Testis (tissue), 3 donors: ENCODE data around the gene SNX19. TPM values are rescaled to one million over a fixed set of nuclear protein-coding genes. Genes with fewer than 3 reads are reported as not detected.
A peak's percentile ranks its signal among the peaks of the same experiment; 100 is the strongest.
"Not testable (repeated sequence)": the region's sequence is repeated elsewhere in the genome, so short reads cannot be mapped to it uniquely, and the experiment has no call there.

Experiments
- DNase-seq: peaks from one replicate; pipeline ENCODE4 v3.0.0-alpha.2; 2019
- H3K27ac ChIP-seq, 2 donors: fragments of 200-600 bp; sonication (generic); one replicate each; pipeline ENCODE4 v1.5.1; 2019
- H3K27me3 ChIP-seq: fragments of 200-600 bp; sonication (generic); one replicate; pipeline ENCODE4 v1.5.1; 2019
- H3K36me3 ChIP-seq: fragments of 200-600 bp; sonication (generic); one replicate; pipeline ENCODE4 v1.5.1; 2017; ENCODE audit warnings: low read depth; ENCODE audit errors: missing control alignments
- H3K4me1 ChIP-seq: fragments of 200-600 bp; sonication (generic); one replicate; pipeline ENCODE4 v1.5.1; 2019
- H3K4me3 ChIP-seq, 2 donors: fragments of 200-600 bp; sonication (generic); one replicate each; pipeline ENCODE4 v1.5.1; 2017 to 2019
- H3K9me3 ChIP-seq: fragments of 200-600 bp; sonication (generic); one replicate; pipeline ENCODE4 v1.5.1; 2017
- POLR2A ChIP-seq: fragments of 450-650 bp; IDR thresholded peaks from one replicate; pipeline ENCODE4 v1.6.1; 2017; ENCODE audit warnings: antibody characterized with exemption, mild to moderate bottlenecking, moderate library complexity
- WGBS, 2 donors: methylation state at CpG; one replicate each; pipeline ENCODE4 v1.1.5; 2018; 5-methylcytosine and 5-hydroxymethylcytosine counted together
- intact Hi-C: fragments of 100-400 bp; cut with DNase I; formaldehyde crosslinking; loops from one replicate; pipeline ENCODE4 v1.15.1; 2023; ENCODE audit warnings: low total_unique reads
- polyA plus RNA-seq: library from polyadenylated mRNA; stranded (reverse); fragments of 350-450 nt; fragmentation: Illumina TruSeq; extraction: RNeasy Lipid Tissue Mini Kit (QIAGEN cat#74804); gene quantifications from one replicate; pipeline ENCODE4 v1.2.3, GENCODE V29; 2014; ENCODE audit warnings: low read depth, low replicate concordance; ENCODE audit not compliant: insufficient read depth
- total RNA-seq, 2 donors: library from RNA; depleted of rRNA; stranded (reverse); fragments of >200 nt; gene quantifications; one replicate each; pipeline ENCODE4 v1.2.3, GENCODE V29; 2016
- TF ChIP-seq, protein P1 (sequence below), 3 experiments: fragments of 450-650 bp in 2 of 3; fragments of 200-600 bp in 1 of 3; sonication (generic) in 1 of 3; IDR thresholded peaks; one replicate each; pipeline ENCODE4 v1.5.1; 2016 to 2019; ENCODE audit warnings: antibody characterized with exemption in 3 of 3, mild to moderate bottlenecking in 2 of 3, moderate library complexity in 1 of 3

Gene SNX19
- total and polyA plus RNA-seq, 3 donors from 2014 or later = 131 to 153 (median 144) TPM

DNA sequence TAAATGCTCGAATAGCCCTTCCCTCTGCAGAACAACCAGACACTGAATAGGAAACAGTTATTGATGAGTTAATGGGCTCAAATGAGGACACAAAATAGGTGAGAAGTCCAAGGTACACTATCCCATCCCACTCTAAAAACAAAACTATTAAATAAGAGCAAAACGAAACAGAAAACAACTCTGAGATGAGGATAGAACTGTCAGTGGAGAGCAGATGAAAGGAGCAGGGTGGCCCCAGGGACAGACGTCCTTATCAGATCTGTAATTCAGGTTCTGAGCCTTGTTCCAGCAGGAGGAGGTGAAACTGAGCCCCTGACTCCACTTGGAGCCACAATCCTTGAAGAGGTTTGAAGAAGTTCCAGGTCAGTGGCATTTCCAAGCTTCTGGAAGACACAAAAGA lies 8.5 kb upstream of the SNX19 start:
- no peaks in the 10 kb centered on the region for H3K4me1 ChIP-seq
- no peak for DNase-seq
- H3K4me3 ChIP-seq = no peak overlapping the region
- TF ChIP-seq, protein P1, sequence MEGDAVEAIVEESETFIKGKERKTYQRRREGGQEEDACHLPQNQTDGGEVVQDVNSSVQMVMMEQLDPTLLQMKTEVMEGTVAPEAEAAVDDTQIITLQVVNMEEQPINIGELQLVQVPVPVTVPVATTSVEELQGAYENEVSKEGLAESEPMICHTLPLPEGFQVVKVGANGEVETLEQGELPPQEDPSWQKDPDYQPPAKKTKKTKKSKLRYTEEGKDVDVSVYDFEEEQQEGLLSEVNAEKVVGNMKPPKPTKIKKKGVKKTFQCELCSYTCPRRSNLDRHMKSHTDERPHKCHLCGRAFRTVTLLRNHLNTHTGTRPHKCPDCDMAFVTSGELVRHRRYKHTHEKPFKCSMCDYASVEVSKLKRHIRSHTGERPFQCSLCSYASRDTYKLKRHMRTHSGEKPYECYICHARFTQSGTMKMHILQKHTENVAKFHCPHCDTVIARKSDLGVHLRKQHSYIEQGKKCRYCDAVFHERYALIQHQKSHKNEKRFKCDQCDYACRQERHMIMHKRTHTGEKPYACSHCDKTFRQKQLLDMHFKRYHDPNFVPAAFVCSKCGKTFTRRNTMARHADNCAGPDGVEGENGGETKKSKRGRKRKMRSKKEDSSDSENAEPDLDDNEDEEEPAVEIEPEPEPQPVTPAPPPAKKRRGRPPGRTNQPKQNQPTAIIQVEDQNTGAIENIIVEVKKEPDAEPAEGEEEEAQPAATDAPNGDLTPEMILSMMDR (IDR thresholded peaks at IDR 0.05) = no peak
- TF ChIP-seq POLR2A = no peak
- H3K36me3 ChIP-seq = no peaks in the 10 kb centered on the region
- no peaks in the 10 kb centered on the region for H3K9me3 ChIP-seq
- H3K27ac ChIP-seq = no peak overlapping the region
- no peaks in the 10 kb centered on the region for H3K27me3 ChIP-seq
- intact Hi-C loops = no loop called here
- WGBS, 2 donors = 56 to 62% methylated on average over 3 of the region's 3 CpGs

DNA sequence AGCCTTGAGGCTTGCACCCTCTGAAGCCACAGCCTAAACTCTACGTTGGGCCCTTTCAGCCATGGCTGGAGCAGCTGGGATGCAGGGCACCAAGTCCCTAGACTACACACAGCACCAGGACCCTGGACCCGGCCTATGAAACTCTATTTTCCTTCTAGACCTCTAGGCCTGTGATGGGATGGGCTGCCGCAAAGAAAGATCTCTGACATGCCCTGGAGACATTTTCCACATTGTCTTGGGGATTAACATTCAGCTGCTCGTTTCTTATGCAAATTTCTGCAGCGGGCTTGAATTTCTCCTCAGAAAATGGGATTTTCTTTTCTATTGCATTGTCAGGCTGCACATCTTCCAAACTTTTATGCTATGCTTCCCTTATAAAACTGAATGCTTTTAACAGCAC lies 4.3 kb upstream of the SNX19 start:
- H3K9me3 ChIP-seq, intact Hi-C loops, H3K4me1 ChIP-seq, DNase-seq, H3K4me3 ChIP-seq, H3K27ac ChIP-seq, H3K27me3 ChIP-seq, H3K36me3 ChIP-seq: not testable (repeated sequence)
- 78 to 89% methylated on average over 5 of the region's 5 CpGs for WGBS, 2 donors

DNA sequence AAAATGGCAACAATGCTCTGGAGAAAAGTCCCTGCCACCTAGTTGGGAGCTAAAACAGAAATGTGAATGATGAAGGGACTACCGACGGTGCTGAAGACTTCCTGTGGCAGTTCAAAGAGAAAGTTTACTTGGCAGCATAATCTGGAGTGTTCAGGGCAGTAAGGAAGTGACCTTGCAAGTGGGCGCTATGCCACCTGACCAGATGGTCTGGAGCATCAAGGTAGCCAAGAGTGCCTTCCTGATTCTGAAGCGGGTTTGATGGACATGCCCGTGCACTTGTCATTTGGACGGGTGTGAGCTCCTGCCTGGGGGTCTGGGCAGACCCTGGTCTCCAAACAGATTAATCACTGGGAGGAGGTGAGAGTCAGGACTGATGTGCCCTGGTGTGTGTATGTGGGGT lies 1.8 kb upstream of the SNX19 start:
- Histone ChIP-seq H3K4me1 (peaks cover 7% of the 10 kb centered on the region), H3K27ac (no peak overlapping the region), H3K9me3 (no peaks in the 10 kb centered on the region), H3K27me3 (no peaks in the 10 kb centered on the region), H3K4me3 (no peak overlapping the region), H3K36me3 (no peaks in the 10 kb centered on the region)
- 77 to 79% methylated on average over 6 of the region's 6 CpGs for WGBS, 2 donors
- intact Hi-C loops = no loop called here
- no peak for DNase-seq
- TF ChIP-seq, protein P1 (IDR thresholded peaks at IDR 0.05) = no peak
- no peak for TF ChIP-seq POLR2A

DNA sequence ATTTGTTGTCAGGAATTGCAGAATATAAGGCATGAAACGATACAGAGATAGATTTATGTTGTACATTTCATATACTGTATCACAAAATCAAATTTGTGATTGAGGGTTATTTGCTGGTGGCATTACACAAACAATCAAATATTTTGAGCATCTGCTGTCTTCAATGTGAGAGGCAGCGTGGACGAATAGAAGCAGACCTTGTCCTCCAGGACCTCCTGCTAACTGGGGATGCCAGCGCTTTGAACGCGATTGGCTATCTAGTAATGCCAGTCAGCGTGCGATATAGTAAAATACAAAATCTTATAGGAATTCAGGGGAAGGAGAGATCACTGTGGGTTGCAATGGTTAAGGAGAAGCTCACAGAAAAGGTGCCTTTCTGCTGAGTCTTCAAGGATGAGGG lies 631 bp upstream of the SNX19 start:
- Histone ChIP-seq H3K4me3 (peak overlapping the region; percentile 79 to 99), H3K27ac (peak overlapping the region; percentile 22 to 78), H3K27me3 (no peaks in the 10 kb centered on the region), H3K36me3 (no peaks in the 10 kb centered on the region), H3K9me3 (no peaks in the 10 kb centered on the region), H3K4me1 (peaks cover 7% of the 10 kb centered on the region)
- no peak for DNase-seq
- intact Hi-C loops = no loop called here
- TF ChIP-seq, protein P1 (IDR thresholded peaks at IDR 0.05) = no peak
- 42 to 44% methylated on average over 8 of the region's 8 CpGs for WGBS, 2 donors

DNA sequence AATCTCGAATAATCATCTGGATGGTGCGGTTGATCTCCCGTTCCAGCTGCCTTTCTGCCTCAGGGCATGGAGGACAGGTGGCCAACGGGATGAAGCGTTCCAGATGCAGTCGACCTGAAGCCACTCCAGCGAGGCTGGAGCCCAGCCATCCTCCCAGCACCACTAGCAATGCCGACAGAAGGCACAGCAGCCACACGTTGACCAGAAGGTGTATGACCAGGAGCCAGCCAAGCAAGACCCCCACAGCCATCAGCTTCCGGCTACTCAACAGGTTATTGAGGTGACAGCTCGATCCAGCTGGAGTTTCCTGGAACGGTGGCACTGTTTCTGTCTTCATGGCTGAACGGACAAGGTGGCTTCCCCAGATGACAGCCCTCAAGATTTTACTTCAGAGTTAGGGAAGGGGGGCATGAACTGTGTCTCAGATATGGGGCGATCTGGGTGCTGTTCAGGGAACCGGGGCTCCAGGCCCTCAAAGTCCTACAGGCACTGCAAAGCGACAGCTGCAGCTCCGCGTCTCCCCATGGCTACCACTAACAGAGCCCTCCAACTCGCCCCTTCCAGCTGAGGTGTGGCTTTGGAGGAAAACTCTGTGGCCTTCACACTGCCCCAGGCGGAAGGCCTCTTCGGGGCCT lies 559 bp downstream of the SNX19 start:
- peaks cover 7% of the 10 kb centered on the region for H3K4me1 ChIP-seq
- H3K4me3 ChIP-seq = peak overlapping the region; percentile 79 to 99
- H3K27ac ChIP-seq = peak overlapping the region; percentile 56 to 78
- WGBS, 2 donors = 22 to 67% methylated on average over 13 to 21 of the region's 21 CpGs
- intact Hi-C loops = no loop called here
- no peak for DNase-seq
- TF ChIP-seq, protein P1 (IDR thresholded peaks at IDR 0.05) = no peak
- no peak for TF ChIP-seq POLR2A
- no peaks in the 10 kb centered on the region for H3K27me3 ChIP-seq
- no peaks in the 10 kb centered on the region for H3K9me3 ChIP-seq
- H3K36me3 ChIP-seq = no peaks in the 10 kb centered on the region
